GM18873 (cell line): ENCODE data around the gene ZNF682.
"Not testable (repeated sequence)": the region's sequence is repeated elsewhere in the genome, so short reads cannot be mapped to it uniquely, and the experiment has no call there.

Source experiments
- ATAC-seq: cut with Tn5 transposase; IDR thresholded peaks from one replicate; pipeline ENCODE4 v1.9.1; 2021; ENCODE audit warnings: mild to moderate bottlenecking, moderate library complexity, moderate number of reproducible peaks; ENCODE audit not compliant: unreplicated experiment, low FRiP score

Gene ZNF682

GRCh38 chr19:20005741-20006140 lies 33.6 kb downstream of the ZNF682 start:
- ATAC-seq: no peak

- ATAC-seq: no peak
These were observed 41.5 kb downstream of the ZNF682 start for GRCh38 chr19:19997656-19998268.

DNA sequence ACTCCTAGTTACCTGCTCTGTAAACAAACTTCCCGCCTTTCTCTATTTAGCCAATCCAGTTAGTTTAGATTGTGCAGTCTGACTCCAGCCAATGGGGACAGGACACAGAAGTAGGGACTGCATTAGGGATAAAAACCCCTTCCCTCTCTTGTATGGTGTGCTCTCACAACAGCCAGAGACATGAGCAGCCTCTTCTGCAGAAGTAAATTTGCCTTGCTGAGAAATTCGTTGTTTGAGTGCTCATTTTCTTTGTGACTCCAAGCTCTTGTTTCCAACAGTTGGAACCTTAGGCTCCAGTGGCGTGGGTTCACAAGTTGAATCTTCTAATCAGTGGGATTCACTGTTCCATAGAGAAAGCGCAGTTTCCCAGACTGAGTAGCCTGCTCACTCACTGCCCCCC lies 72.4 kb downstream of the ZNF682 start:
- no peak for ATAC-seq

- ATAC-seq: not testable (repeated sequence)
These were observed 73.2 kb downstream of the ZNF682 start for GRCh38 chr19:19966126-19966525.

- ATAC-seq: no peak
These were observed 74.9 kb downstream of the ZNF682 start for GRCh38 chr19:19964416-19964815.

GRCh38 chr19:19959151-19959799 lies 80.0 kb downstream of the ZNF682 start:
- ATAC-seq: not testable (repeated sequence)

- not testable (repeated sequence) for ATAC-seq
These were observed 81.5 kb downstream of the ZNF682 start for GRCh38 chr19:19957766-19958165.

DNA sequence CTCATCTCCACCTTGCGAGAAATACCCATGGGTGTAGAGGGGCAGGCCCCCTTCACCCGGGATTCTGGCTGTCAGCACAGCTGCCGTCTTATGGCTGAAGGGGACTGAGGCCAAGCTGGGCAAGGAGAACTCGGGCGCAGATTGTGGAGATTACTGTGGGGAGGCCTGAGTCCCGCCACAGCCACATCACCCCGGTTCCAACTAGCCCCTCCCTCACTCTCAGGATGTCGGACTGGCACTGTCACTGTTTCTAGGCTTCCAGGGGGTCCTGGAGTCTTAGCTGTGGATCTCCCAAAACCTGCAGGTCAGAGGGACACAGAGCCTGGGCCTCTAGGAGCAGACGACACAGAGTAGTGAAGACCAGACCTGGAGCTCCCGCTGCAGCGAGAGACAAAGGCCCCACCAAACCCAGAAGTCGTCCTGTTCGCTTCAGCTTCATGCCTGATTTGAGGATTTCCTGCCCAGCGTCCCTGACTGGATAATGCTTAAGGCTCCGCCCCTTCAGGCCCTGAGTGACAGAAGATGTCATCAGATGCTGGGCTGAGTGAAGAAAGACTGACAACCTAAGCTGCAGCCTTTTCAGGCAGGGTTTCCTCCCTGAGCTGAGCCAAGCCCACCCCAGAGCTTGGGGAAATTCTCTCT lies 82.8 kb downstream of the ZNF682 start:
- ATAC-seq: no peak

DNA sequence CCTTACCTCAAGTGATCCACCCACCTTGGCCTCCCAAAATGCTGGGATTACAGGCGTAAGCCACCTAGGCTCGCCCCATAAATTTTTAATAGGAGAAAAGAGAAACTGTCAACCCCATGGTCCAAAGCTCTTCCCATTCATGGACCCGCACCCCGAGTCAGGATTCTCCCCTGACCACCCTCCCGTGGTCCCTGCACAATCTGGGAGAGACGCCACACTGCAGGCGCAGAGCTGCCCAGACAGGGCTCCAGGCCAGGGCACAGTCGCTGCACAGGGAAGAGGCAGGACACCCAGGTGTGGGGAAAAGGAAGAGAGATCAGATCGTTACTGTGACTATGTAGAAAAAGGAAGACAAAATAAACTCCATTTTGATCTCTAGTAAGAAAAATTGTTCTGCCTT lies 84.1 kb downstream of the ZNF682 start:
- no peak for ATAC-seq
